CD8-positive, alpha-beta memory T cell (primary cell): Measurements from ENCODE around the gene AGAP1. TPM values are rescaled to one million over a fixed set of nuclear protein-coding genes. Genes with fewer than 3 reads are reported as not detected.

Source experiments
- CTCF ChIA-PET: fragments of 350-600 bp; sonication (Branson Sonifier 250); formaldehyde crosslinking; loops from one replicate; lab custom pipeline; 2021; ENCODE audit warnings: antibody characterized with exemption; lab: Charles Lee
- POLR2A ChIA-PET: fragments of 350-600 bp; sonication (Branson Sonifier 250); formaldehyde crosslinking; loops from one replicate; lab custom pipeline; 2021; ENCODE audit warnings: antibody characterized with exemption; lab: Charles Lee
- DNase-seq, 5 donors: peaks; one replicate each; pipeline versions ENCODE4 v3.0.0 to v3.0.0-alpha.2; 2020 to 2022; ENCODE audit warnings: mixed read lengths in 1 of 5
- H3K27ac ChIP-seq: one replicate; pipeline ENCODE4 v1.7.0; 2013; ENCODE audit warnings: low read depth, mild to moderate bottlenecking, low read length, moderate library complexity
- H3K27me3 ChIP-seq: 2 replicates; pipeline ENCODE4 v1.7.0; 2013; ENCODE audit warnings: low read length, mild to moderate bottlenecking; ENCODE audit not compliant: insufficient read depth, poor library complexity, severe bottlenecking
- H3K36me3 ChIP-seq: 2 replicates; pipeline ENCODE4 v1.7.0; 2013; ENCODE audit warnings: mild to moderate bottlenecking, low read length, moderate library complexity; ENCODE audit not compliant: insufficient read depth
- H3K4me1 ChIP-seq: 2 replicates; pipeline ENCODE4 v1.7.0; 2013; ENCODE audit warnings: mild to moderate bottlenecking, low read length, moderate library complexity; ENCODE audit not compliant: insufficient read depth
- H3K4me3 ChIP-seq: 2 replicates; pipeline ENCODE4 v1.7.0; 2013; ENCODE audit warnings: mild to moderate bottlenecking, low read length
- H3K9me3 ChIP-seq: 2 replicates; pipeline ENCODE4 v1.7.0; 2013; ENCODE audit warnings: mild to moderate bottlenecking, low read length
- H3K27ac Mint-ChIP-seq, 8 donors: one replicate each; pipeline ENCODE4 v1.8.0; 2020 to 2021; ENCODE audit warnings: mixed read lengths in 8 of 8, mild to moderate bottlenecking in 6 of 8, inconsistent platforms in 3 of 8, moderate library complexity in 3 of 8
- H3K27me3 Mint-ChIP-seq, 2 donors: one replicate each; pipeline ENCODE4 v1.8.0; 2020 to 2021; ENCODE audit warnings: mixed read lengths in 2 of 2, mild to moderate bottlenecking in 1 of 2, moderate library complexity in 1 of 2
- H3K36me3 Mint-ChIP-seq, 3 donors: one replicate each; pipeline ENCODE4 v1.8.0; 2020 to 2021; ENCODE audit warnings: mixed read lengths in 3 of 3, inconsistent platforms in 1 of 3, mild to moderate bottlenecking in 1 of 3
- H3K4me1 Mint-ChIP-seq, 3 donors: one replicate each; pipeline ENCODE4 v1.8.0; 2020 to 2021; ENCODE audit warnings: mixed read lengths in 3 of 3, inconsistent platforms in 1 of 3, mild to moderate bottlenecking in 1 of 3
- H3K4me3 Mint-ChIP-seq, 7 donors: one replicate each; pipeline ENCODE4 v1.8.0; 2020 to 2021; ENCODE audit warnings: mixed read lengths in 7 of 7, mild to moderate bottlenecking in 6 of 7, moderate library complexity in 4 of 7, inconsistent platforms in 2 of 7
- H3K9me3 Mint-ChIP-seq, 5 donors: one replicate each; pipeline ENCODE4 v1.8.0; 2020 to 2022; ENCODE audit warnings: mixed read lengths in 5 of 5, mild to moderate bottlenecking in 3 of 5, moderate library complexity in 2 of 5, inconsistent platforms in 1 of 5
- polyA plus RNA-seq: library from polyadenylated mRNA; unstranded; fragments of 300-500 nt; fragmentation: Illumina TruSeq; gene quantifications from one replicate; pipeline ENCODE4 v1.2.3, GENCODE V29; 2021
- total RNA-seq, 2 experiments: library from RNA; stranded (reverse); gene quantifications; one replicate each; pipeline ENCODE4 v1.2.3, GENCODE V29; 2021

The AGAP1 gene
- total and polyA plus RNA-seq, 3 experiments from 2014 or later, result 1.2 to 3.3 (median 2.7) TPM

- Mint-ChIP-seq H3K9me3 (peaks cover 0 to 2% (median 0%) of the 10 kb centered on the region in 5 donors), H3K27ac (no peak overlapping the region), H3K27me3 (peaks cover 3 to 9% of the 10 kb centered on the region in 2 donors), H3K36me3 (peaks cover 2 to 4% (median 4%) of the 10 kb centered on the region in 3 donors), H3K4me1 (no peaks in the 10 kb centered on the region), H3K4me3 (no peak overlapping the region)
- Histone ChIP-seq H3K27me3 (no peaks in the 10 kb centered on the region), H3K4me3 (no peak overlapping the region), H3K4me1 (no peaks in the 10 kb centered on the region), H3K9me3 (no peaks in the 10 kb centered on the region), H3K36me3 (no peaks in the 10 kb centered on the region), H3K27ac (no peak overlapping the region)
- ChIA-PET POLR2A (no interaction called here), CTCF (no interaction called here)
- DNase-seq, result no peak
Measured at GRCh38 chr2:235908826-235909225, 415.0 kb downstream of the AGAP1 start.

GRCh38 chr2:235909358-235909757 lies 415.5 kb downstream of the AGAP1 start:
- POLR2A ChIA-PET, result no interaction called here
- H3K27me3 ChIP-seq, result no peaks in the 10 kb centered on the region
- H3K9me3 ChIP-seq, result no peaks in the 10 kb centered on the region
- no peaks in the 10 kb centered on the region for H3K4me1 Mint-ChIP-seq
- DNase-seq, result no peak
- peaks cover 2 to 8% (median 5%) of the 10 kb centered on the region in 3 donors for H3K36me3 Mint-ChIP-seq
- no peak overlapping the region for H3K27ac Mint-ChIP-seq
- H3K27me3 Mint-ChIP-seq, result peaks cover 3 to 9% of the 10 kb centered on the region in 2 donors
- H3K4me3 ChIP-seq, result no peak overlapping the region
- H3K9me3 Mint-ChIP-seq, result peaks cover 0 to 3% (median 0%) of the 10 kb centered on the region in 5 donors
- CTCF ChIA-PET, result no interaction called here
- H3K4me1 ChIP-seq, result no peaks in the 10 kb centered on the region
- H3K4me3 Mint-ChIP-seq, result no peak overlapping the region
- H3K27ac ChIP-seq, result no peak overlapping the region
- H3K36me3 ChIP-seq, result peaks cover 4% of the 10 kb centered on the region

- no peaks in the 10 kb centered on the region for H3K4me1 ChIP-seq
- POLR2A ChIA-PET, result no interaction called here
- CTCF ChIA-PET, result no interaction called here
- peaks cover 5% of the 10 kb centered on the region for H3K36me3 ChIP-seq
- H3K27ac ChIP-seq, result no peak overlapping the region
- no peak overlapping the region for H3K4me3 ChIP-seq
- H3K27ac Mint-ChIP-seq, result no peak overlapping the region
- H3K36me3 Mint-ChIP-seq, result peaks cover 2 to 14% (median 5%) of the 10 kb centered on the region in 3 donors
- no peaks in the 10 kb centered on the region for H3K4me1 Mint-ChIP-seq
- H3K9me3 Mint-ChIP-seq, result peaks cover 0 to 7% (median 0%) of the 10 kb centered on the region in 5 donors
- H3K4me3 Mint-ChIP-seq, result no peak overlapping the region
- H3K9me3 ChIP-seq, result no peaks in the 10 kb centered on the region
- DNase-seq, result no peak
- peaks cover 3 to 9% of the 10 kb centered on the region in 2 donors for H3K27me3 Mint-ChIP-seq
- no peaks in the 10 kb centered on the region for H3K27me3 ChIP-seq
Measured at GRCh38 chr2:235910067-235910466, 416.2 kb downstream of the AGAP1 start.

- Mint-ChIP-seq H3K27me3 (peaks cover 3 to 9% of the 10 kb centered on the region in 2 donors), H3K4me3 (no peak overlapping the region), H3K9me3 (peaks cover 0 to 13% (median 2%) of the 10 kb centered on the region in 5 donors), H3K27ac (no peak overlapping the region), H3K4me1 (no peaks in the 10 kb centered on the region), H3K36me3 (peaks cover 2 to 22% (median 5%) of the 10 kb centered on the region in 3 donors)
- H3K27ac ChIP-seq, result no peak overlapping the region
- H3K4me3 ChIP-seq, result no peak overlapping the region
- H3K4me1 ChIP-seq, result no peaks in the 10 kb centered on the region
- no peaks in the 10 kb centered on the region for H3K9me3 ChIP-seq
- CTCF ChIA-PET, result no interaction called here
- POLR2A ChIA-PET, result no interaction called here
- H3K36me3 ChIP-seq, result peaks cover 5% of the 10 kb centered on the region
- H3K27me3 ChIP-seq, result no peaks in the 10 kb centered on the region
- no peak for DNase-seq
Measured at GRCh38 chr2:235911125-235911524, 417.3 kb downstream of the AGAP1 start.

- H3K36me3 Mint-ChIP-seq, result peaks cover 2 to 22% (median 5%) of the 10 kb centered on the region in 3 donors
- no peaks in the 10 kb centered on the region for H3K4me1 Mint-ChIP-seq
- Histone ChIP-seq H3K4me3 (no peak overlapping the region), H3K27me3 (no peaks in the 10 kb centered on the region), H3K9me3 (no peaks in the 10 kb centered on the region), H3K36me3 (peaks cover 5% of the 10 kb centered on the region), H3K27ac (no peak overlapping the region), H3K4me1 (no peaks in the 10 kb centered on the region)
- ChIA-PET POLR2A (no interaction called here), CTCF (no interaction called here)
- H3K27me3 Mint-ChIP-seq, result peaks cover 2 to 5% of the 10 kb centered on the region in 2 donors
- no peak overlapping the region for H3K27ac Mint-ChIP-seq
- DNase-seq, result no peak
- no peak overlapping the region for H3K4me3 Mint-ChIP-seq
- peaks cover 0 to 13% (median 2%) of the 10 kb centered on the region in 5 donors for H3K9me3 Mint-ChIP-seq
Measured at GRCh38 chr2:235911633-235912233, 417.9 kb downstream of the AGAP1 start.

- Histone ChIP-seq H3K9me3 (no peaks in the 10 kb centered on the region), H3K4me1 (no peaks in the 10 kb centered on the region), H3K27me3 (no peaks in the 10 kb centered on the region), H3K36me3 (peaks cover 5% of the 10 kb centered on the region), H3K27ac (no peak overlapping the region), H3K4me3 (no peak overlapping the region)
- no peak overlapping the region for H3K4me3 Mint-ChIP-seq
- no peaks in the 10 kb centered on the region for H3K4me1 Mint-ChIP-seq
- H3K36me3 Mint-ChIP-seq, result peaks cover 0 to 22% (median 5%) of the 10 kb centered on the region in 3 donors
- peaks cover 0 to 2% of the 10 kb centered on the region in 2 donors for H3K27me3 Mint-ChIP-seq
- peaks cover 0 to 10% (median 2%) of the 10 kb centered on the region in 5 donors for H3K9me3 Mint-ChIP-seq
- ChIA-PET CTCF (no interaction called here), POLR2A (no interaction called here)
- DNase-seq, result no peak
- no peak overlapping the region for H3K27ac Mint-ChIP-seq
Measured at GRCh38 chr2:235914756-235915155, 420.9 kb downstream of the AGAP1 start.

GRCh38 chr2:235917506-235917905 lies 423.7 kb downstream of the AGAP1 start:
- POLR2A ChIA-PET, result no interaction called here
- Mint-ChIP-seq H3K4me3 (no peak overlapping the region), H3K36me3 (peaks cover 0 to 18% (median 3%) of the 10 kb centered on the region in 3 donors), H3K27me3 (no peaks in the 10 kb centered on the region), H3K4me1 (no peaks in the 10 kb centered on the region), H3K9me3 (peaks cover 0 to 10% (median 2%) of the 10 kb centered on the region in 5 donors), H3K27ac (no peak overlapping the region)
- Histone ChIP-seq H3K9me3 (no peaks in the 10 kb centered on the region), H3K27me3 (no peaks in the 10 kb centered on the region), H3K27ac (no peak overlapping the region), H3K4me1 (no peaks in the 10 kb centered on the region), H3K36me3 (peaks cover 5% of the 10 kb centered on the region), H3K4me3 (no peak overlapping the region)
- no peak for DNase-seq
- CTCF ChIA-PET, result no interaction called here

GRCh38 chr2:235918876-235919275 lies 425.0 kb downstream of the AGAP1 start:
- Histone ChIP-seq H3K9me3 (no peaks in the 10 kb centered on the region), H3K4me1 (no peaks in the 10 kb centered on the region), H3K27me3 (no peaks in the 10 kb centered on the region), H3K27ac (no peak overlapping the region), H3K4me3 (no peak overlapping the region), H3K36me3 (peaks cover 5% of the 10 kb centered on the region)
- Mint-ChIP-seq H3K4me3 (no peak overlapping the region), H3K27me3 (no peaks in the 10 kb centered on the region), H3K9me3 (peaks cover 0 to 10% (median 2%) of the 10 kb centered on the region in 5 donors), H3K36me3 (peaks cover 0 to 18% (median 2%) of the 10 kb centered on the region in 3 donors), H3K27ac (no peak overlapping the region), H3K4me1 (no peaks in the 10 kb centered on the region)
- DNase-seq, result no peak
- CTCF ChIA-PET, result no interaction called here
- POLR2A ChIA-PET, result no interaction called here
